Sigmoid colon (tissue), 4 donors: ENCODE data around the gene TSPYL1.

Experiments used
- CTCF ChIP-seq, 4 experiments: fragments of 450-650 bp in 3 of 4; fragments of 200-600 bp in 1 of 4; IDR thresholded peaks; one replicate each; pipeline ENCODE4 v1.5.1; 2016 to 2019; ENCODE audit warnings: antibody characterized with exemption in 4 of 4, mild to moderate bottlenecking in 3 of 4, moderate library complexity in 2 of 4
- EP300 ChIP-seq, 4 donors: sonication (generic); formaldehyde crosslinking; IDR thresholded peaks; one replicate each; pipeline ENCODE4 v1.6.1; 2017; ENCODE audit warnings: antibody characterized with exemption in 4 of 4
- POLR2A ChIP-seq, 2 donors: fragments of 450-650 bp; IDR thresholded peaks; one replicate each; pipeline ENCODE4 v1.6.1; 2016; ENCODE audit warnings: antibody characterized with exemption in 2 of 2, mild to moderate bottlenecking in 2 of 2, moderate library complexity in 2 of 2
- POLR2AphosphoS5 ChIP-seq, 4 donors: sonication (generic); formaldehyde crosslinking; IDR thresholded peaks; one replicate each; pipeline ENCODE4 v1.6.1; 2017; ENCODE audit warnings: antibody characterized with exemption in 4 of 4

- no peak for TF ChIP-seq CTCF (IDR thresholded peaks at IDR 0.05)
- TF ChIP-seq POLR2A (IDR thresholded peaks at IDR 0.05) = no peak
- TF ChIP-seq POLR2AphosphoS5 (IDR thresholded peaks at IDR 0.05) = no peak
- TF ChIP-seq EP300 (IDR thresholded peaks at IDR 0.05) = no peak
These were observed 10.1 kb upstream of the TSPYL1 start for GRCh38 chr6:116289876-116290275.
